ENCODE data around the gene NR6A1. TPM values are rescaled to one million over a fixed set of nuclear protein-coding genes. Genes with fewer than 3 reads are reported as not detected.

NR6A1 gene
- total RNA-seq, 1 donor from 2014 or later: 0.92 TPM

DNA sequence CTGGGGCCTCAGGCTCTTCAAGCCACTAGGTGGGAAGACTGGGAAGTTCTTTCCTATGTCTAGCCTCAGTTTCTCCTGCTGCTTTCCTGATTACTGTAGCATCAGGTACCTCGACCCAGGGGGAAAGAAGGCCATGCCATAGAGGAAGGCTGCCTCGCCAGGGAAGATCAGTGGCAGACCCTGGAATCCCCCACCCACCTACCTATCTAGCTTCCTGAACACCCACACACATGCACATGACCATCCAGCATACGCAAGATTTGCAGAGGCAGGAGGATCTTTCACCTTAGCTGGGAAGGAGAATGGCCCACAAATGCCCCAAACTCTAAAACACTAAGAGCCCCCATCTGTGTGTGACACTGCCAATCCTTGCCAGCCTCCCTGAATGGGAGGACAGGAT lies 271.9 kb downstream of the NR6A1 start:
- Histone ChIP-seq H3K27me3 (ENCODE audit: control insufficient read depth, insufficient read depth, low read length) (peaks cover 91% of the 10 kb centered on the region), H3K36me3 (ENCODE audit: control insufficient read depth, insufficient read depth, low read length) (no peaks in the 10 kb centered on the region), H3K4me3 (ENCODE audit: low read depth, low read length) (no peak overlapping the region)
- DNase-seq (ENCODE audit: low read depth): no peak
- TF ChIP-seq, protein P1, sequence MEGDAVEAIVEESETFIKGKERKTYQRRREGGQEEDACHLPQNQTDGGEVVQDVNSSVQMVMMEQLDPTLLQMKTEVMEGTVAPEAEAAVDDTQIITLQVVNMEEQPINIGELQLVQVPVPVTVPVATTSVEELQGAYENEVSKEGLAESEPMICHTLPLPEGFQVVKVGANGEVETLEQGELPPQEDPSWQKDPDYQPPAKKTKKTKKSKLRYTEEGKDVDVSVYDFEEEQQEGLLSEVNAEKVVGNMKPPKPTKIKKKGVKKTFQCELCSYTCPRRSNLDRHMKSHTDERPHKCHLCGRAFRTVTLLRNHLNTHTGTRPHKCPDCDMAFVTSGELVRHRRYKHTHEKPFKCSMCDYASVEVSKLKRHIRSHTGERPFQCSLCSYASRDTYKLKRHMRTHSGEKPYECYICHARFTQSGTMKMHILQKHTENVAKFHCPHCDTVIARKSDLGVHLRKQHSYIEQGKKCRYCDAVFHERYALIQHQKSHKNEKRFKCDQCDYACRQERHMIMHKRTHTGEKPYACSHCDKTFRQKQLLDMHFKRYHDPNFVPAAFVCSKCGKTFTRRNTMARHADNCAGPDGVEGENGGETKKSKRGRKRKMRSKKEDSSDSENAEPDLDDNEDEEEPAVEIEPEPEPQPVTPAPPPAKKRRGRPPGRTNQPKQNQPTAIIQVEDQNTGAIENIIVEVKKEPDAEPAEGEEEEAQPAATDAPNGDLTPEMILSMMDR (IDR thresholded peaks at IDR 0.05; ENCODE audit: insufficient read depth, low read length, poor library complexity, severe bottlenecking): no peak

- Histone ChIP-seq H3K36me3 (ENCODE audit: control insufficient read depth, insufficient read depth, low read length) (no peaks in the 10 kb centered on the region), H3K4me3 (ENCODE audit: low read depth, low read length) (no peak overlapping the region), H3K27me3 (ENCODE audit: control insufficient read depth, insufficient read depth, low read length) (peaks cover 91% of the 10 kb centered on the region)
- no peak for DNase-seq (ENCODE audit: low read depth)
- TF ChIP-seq, protein P1 (IDR thresholded peaks at IDR 0.05; ENCODE audit: insufficient read depth, low read length, poor library complexity, severe bottlenecking): no peak
Observed at GRCh38 chr9:124498499-124499146, 272.5 kb downstream of the NR6A1 start.

GRCh38 chr9:124498040-124498439 lies 273.1 kb downstream of the NR6A1 start:
- Histone ChIP-seq H3K27me3 (ENCODE audit: control insufficient read depth, insufficient read depth, low read length) (peaks cover 91% of the 10 kb centered on the region), H3K4me3 (ENCODE audit: low read depth, low read length) (no peak overlapping the region), H3K36me3 (ENCODE audit: control insufficient read depth, insufficient read depth, low read length) (no peaks in the 10 kb centered on the region)
- TF ChIP-seq, protein P1 (IDR thresholded peaks at IDR 0.05; ENCODE audit: insufficient read depth, low read length, poor library complexity, severe bottlenecking): no peak
- no peak for DNase-seq (ENCODE audit: low read depth)

DNA sequence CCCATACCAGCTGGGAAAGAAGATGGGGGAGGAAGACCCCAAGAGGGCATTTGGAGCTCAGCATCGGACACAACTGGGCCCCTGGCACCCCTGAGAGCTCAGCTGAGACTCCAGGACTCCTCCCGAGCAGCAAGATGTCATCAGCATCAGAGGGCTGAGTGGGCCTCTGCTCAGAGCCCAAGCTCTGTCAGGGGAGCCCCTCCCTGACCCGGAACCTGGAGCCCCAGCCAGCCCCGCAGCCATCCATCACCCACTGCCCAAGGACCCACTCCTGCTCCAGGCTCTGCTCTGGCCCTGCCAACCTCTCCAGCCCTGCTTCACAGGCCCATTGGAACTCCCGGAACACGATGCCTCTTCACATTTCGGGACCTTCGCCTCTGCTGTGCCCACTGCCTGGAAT lies 273.7 kb downstream of the NR6A1 start:
- TF ChIP-seq, protein P1 (IDR thresholded peaks at IDR 0.05; ENCODE audit: insufficient read depth, low read length, poor library complexity, severe bottlenecking): no peak
- DNase-seq (ENCODE audit: low read depth): no peak
- H3K4me3 ChIP-seq (ENCODE audit: low read depth, low read length): no peak overlapping the region
- no peaks in the 10 kb centered on the region for H3K36me3 ChIP-seq (ENCODE audit: control insufficient read depth, insufficient read depth, low read length)
- H3K27me3 ChIP-seq (ENCODE audit: control insufficient read depth, insufficient read depth, low read length): peaks cover 91% of the 10 kb centered on the region

DNA sequence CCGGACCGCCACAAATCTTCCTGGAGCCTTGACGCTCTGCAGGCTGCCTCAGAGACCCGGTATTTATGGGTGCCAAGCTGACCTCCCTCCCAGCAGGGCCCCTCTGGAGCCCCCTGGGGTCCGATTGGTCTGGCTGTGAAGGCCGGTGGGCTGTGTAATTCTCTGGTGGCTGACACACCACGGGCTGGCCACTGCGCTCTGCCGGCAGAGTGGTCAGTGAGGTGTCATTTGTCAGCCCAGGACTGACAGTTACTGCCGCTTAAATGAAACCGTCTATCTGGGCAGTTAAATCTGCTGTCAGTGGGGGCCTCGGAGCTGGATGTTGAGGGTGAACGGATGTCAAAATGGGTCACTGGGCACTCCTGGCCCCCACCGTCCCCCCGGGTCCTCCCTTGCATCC lies 274.6 kb downstream of the NR6A1 start:
- H3K27me3 ChIP-seq (ENCODE audit: control insufficient read depth, insufficient read depth, low read length): peaks cover 90% of the 10 kb centered on the region
- TF ChIP-seq, protein P1 (IDR thresholded peaks at IDR 0.05; ENCODE audit: insufficient read depth, low read length, poor library complexity, severe bottlenecking): no peak
- no peak for DNase-seq (ENCODE audit: low read depth)

DNA sequence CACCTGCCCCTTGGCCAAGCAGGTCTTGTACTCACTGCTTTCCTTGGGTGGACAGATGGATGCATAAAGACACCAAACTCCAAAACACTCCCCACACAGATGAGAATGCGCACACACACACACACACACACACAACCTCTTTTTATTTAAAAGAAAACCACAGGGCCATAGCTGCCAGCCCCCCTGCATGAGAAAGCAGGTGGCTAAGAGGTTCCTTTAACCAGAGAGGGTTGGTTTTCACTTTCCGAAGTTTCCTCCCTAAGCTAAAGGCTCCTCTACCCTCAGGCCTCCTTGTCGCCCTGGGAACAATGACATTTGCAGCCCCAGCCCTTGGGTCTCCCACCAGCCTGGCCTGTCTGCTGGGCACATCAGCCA lies 275.0 kb downstream of the NR6A1 start:
- no peak for DNase-seq (ENCODE audit: low read depth)
- TF ChIP-seq, protein P1 (IDR thresholded peaks at IDR 0.05; ENCODE audit: insufficient read depth, low read length, poor library complexity, severe bottlenecking): no peak
- H3K4me3 ChIP-seq (ENCODE audit: low read depth, low read length): no peak overlapping the region
- no peaks in the 10 kb centered on the region for H3K36me3 ChIP-seq (ENCODE audit: control insufficient read depth, insufficient read depth, low read length)
- peaks cover 89% of the 10 kb centered on the region for H3K27me3 ChIP-seq (ENCODE audit: control insufficient read depth, insufficient read depth, low read length)

More for the DNA sequence above, 274.6 kb downstream of the NR6A1 start:
- H3K36me3 ChIP-seq (ENCODE audit: control insufficient read depth, insufficient read depth, low read length): no peaks in the 10 kb centered on the region
- no peak overlapping the region for H3K4me3 ChIP-seq (ENCODE audit: low read depth, low read length)
